Panc1 (cell line): ENCODE data around the gene ZCCHC17. TPM values are rescaled to one million over a fixed set of nuclear protein-coding genes. Genes with fewer than 3 reads are reported as not detected.

Experiments used
- ATAC-seq: fragments of 200-7000 bp; cut with Tn5 transposase; 2 replicates; pipeline ENCODE4 v1.9.1; 2020; ENCODE audit warnings: mild to moderate bottlenecking, moderate library complexity
- BruUV-seq: library from RNA; stranded (reverse); fragments of 400-500 nt; replicated peaks from 2 replicates; lab custom pipeline; 2021; lab: Mats Ljungman, UMichigan
- CTCF ChIA-PET: fragments of 300-600 bp; sonication (Branson Sonifier 250); formaldehyde crosslinking; loops from one replicate; lab custom pipeline; 2022; ENCODE audit warnings: antibody characterized with exemption; lab: Charles Lee
- POLR2A ChIA-PET: fragments of 300-600 bp; sonication (Branson Sonifier 250); formaldehyde crosslinking; loops from one replicate; lab custom pipeline; 2022; ENCODE audit warnings: antibody characterized with exemption; lab: Charles Lee
- DNase-seq: peaks from one replicate; pipeline ENCODE4 v3.0.0-alpha.2; 2010; ENCODE audit warnings: low read depth, low spot score
- H3K27ac ChIP-seq: 2 replicates; pipeline ENCODE4 v1.5.1; 2011; ENCODE audit warnings: mild to moderate bottlenecking, low read length, inconsistent platforms
- H3K27me3 ChIP-seq: fragments of 200-500 bp; sonication (Bioruptor generic); 2 replicates; pipeline ENCODE4 v1.6.0; 2014; ENCODE audit warnings: low read length, inconsistent platforms; ENCODE audit not compliant: control insufficient read depth, insufficient read depth
- H3K36me3 ChIP-seq: fragments of 200-500 bp; sonication (Bioruptor generic); 2 replicates; pipeline ENCODE4 v1.5.1; 2014; ENCODE audit warnings: inconsistent platforms, mild to moderate bottlenecking, low read length, moderate library complexity; ENCODE audit not compliant: control insufficient read depth, insufficient read depth
- H3K4me1 ChIP-seq: 2 replicates; pipeline ENCODE4 v1.5.1; 2011; ENCODE audit warnings: inconsistent platforms, mild to moderate bottlenecking, low read length, moderate library complexity; ENCODE audit not compliant: control insufficient read depth, insufficient read depth
- H3K4me3 ChIP-seq, 2 experiments: 2 replicates each; pipeline ENCODE4 v1.5.1; 2011 to 2012; ENCODE audit warnings: low read depth in 2 of 2, low read length in 2 of 2, mild to moderate bottlenecking in 2 of 2, inconsistent platforms in 1 of 2, moderate library complexity in 1 of 2
- H3K9me3 ChIP-seq: fragments of 200-500 bp; sonication (Bioruptor generic); 2 replicates; pipeline ENCODE4 v1.5.1; 2014; ENCODE audit warnings: low read depth, mild to moderate bottlenecking, inconsistent platforms, low read length, moderate library complexity; ENCODE audit not compliant: control insufficient read depth, insufficient read depth
- POLR2AphosphoS5 ChIP-seq: IDR thresholded peaks from 2 replicates; pipeline ENCODE4 v1.6.1; 2012; ENCODE audit warnings: mild to moderate bottlenecking, low read depth, low read length, moderate library complexity
- REST ChIP-seq, 2 experiments: IDR thresholded peaks; 2 replicates each; pipeline ENCODE4 v1.6.1; 2011 to 2012; ENCODE audit warnings: low read depth in 2 of 2, control low read depth in 1 of 2, low read length in 1 of 2, mild to moderate bottlenecking in 1 of 2, moderate library complexity in 1 of 2; ENCODE audit not compliant: insufficient read depth in 1 of 2
- SIN3A ChIP-seq: IDR thresholded peaks from 2 replicates; pipeline ENCODE4 v1.6.1; 2012; ENCODE audit warnings: low read depth, mild to moderate bottlenecking, low read length, moderate library complexity, borderline replicate concordance; ENCODE audit not compliant: insufficient read depth
- TCF7L2 ChIP-seq: IDR thresholded peaks from 2 replicates; pipeline ENCODE4 v1.6.1; 2011; ENCODE audit warnings: mild to moderate bottlenecking, low read depth, low read length, inconsistent platforms
- in situ Hi-C: cut with HindIII; loops from 2 replicates; pipeline ENCODE4 v1.10.0; 2016; ENCODE audit warnings: low sequenced_read_pairs, low pct_unique_long_range_greater_than_20kb
- intact Hi-C: fragments of 100-400 bp; cut with micrococcal nuclease; formaldehyde crosslinking; loops from one replicate; pipeline ENCODE4 v1.10.0; 2022; ENCODE audit not compliant: unreplicated experiment
- total RNA-seq: library from RNA; stranded (reverse); gene quantifications from one replicate; pipeline ENCODE4 v1.2.1, GENCODE V29; 2021; ENCODE audit not compliant: unreplicated experiment
- TF ChIP-seq, protein P1 (sequence below): fragments of 450-650 bp; IDR thresholded peaks from 2 replicates; pipeline ENCODE4 v1.5.1; 2017; ENCODE audit warnings: mild to moderate bottlenecking

ZCCHC17 gene
- total RNA-seq, 1 experiment from 2014 or later: 30.6 TPM

DNA sequence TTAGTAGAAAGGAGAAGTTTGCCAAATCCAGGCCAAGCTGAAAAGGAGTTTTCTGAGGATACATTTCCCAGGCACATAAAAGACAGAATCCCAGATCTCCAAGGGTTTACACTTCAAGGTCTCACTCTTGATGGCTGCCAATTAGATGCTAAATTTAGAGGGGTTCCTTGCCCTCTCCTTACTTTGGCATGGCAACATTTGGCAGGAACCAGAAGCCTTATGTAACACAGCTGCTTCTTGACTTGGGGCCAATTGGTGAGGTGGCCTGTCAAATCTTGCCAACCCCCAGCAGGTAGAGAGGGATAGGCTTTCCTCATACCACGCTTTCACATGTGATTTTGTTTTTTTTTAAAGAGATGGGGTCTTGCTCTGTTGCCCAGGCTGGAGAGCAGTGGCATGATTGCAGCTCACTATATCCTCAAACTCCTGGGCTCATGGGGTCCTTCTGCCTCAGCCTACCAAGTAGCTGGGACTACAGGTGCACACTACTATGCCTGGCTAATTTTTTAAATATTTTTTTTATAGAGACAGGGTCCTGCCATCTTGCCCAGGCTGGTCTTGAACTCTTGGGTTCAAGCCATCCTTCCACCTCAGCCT, 31.9 kb upstream of the ZCCHC17 start:
- no peak for DNase-seq
- intact Hi-C loops: no loop called here
- H3K36me3 ChIP-seq: peaks cover 29% of the 10 kb centered on the region; the same call in 1 of the 2 replicates
- no peaks in the 10 kb centered on the region for H3K27me3 ChIP-seq
- no peaks in the 10 kb centered on the region for H3K4me1 ChIP-seq
- no peak overlapping the region for H3K27ac ChIP-seq
- ATAC-seq: no peak
- no peaks in the 10 kb centered on the region for H3K9me3 ChIP-seq
- BruUV-seq: no TSS peak
- TF ChIP-seq TCF7L2 (no peak), POLR2AphosphoS5 (no peak), REST (IDR thresholded peaks at IDR 0.05; ENCODE audit: insufficient read depth in 1 of 2, low read depth in 2 of 2, low read length in 1 of 2) (no peak), SIN3A (no peak)
- TF ChIP-seq, protein P1, sequence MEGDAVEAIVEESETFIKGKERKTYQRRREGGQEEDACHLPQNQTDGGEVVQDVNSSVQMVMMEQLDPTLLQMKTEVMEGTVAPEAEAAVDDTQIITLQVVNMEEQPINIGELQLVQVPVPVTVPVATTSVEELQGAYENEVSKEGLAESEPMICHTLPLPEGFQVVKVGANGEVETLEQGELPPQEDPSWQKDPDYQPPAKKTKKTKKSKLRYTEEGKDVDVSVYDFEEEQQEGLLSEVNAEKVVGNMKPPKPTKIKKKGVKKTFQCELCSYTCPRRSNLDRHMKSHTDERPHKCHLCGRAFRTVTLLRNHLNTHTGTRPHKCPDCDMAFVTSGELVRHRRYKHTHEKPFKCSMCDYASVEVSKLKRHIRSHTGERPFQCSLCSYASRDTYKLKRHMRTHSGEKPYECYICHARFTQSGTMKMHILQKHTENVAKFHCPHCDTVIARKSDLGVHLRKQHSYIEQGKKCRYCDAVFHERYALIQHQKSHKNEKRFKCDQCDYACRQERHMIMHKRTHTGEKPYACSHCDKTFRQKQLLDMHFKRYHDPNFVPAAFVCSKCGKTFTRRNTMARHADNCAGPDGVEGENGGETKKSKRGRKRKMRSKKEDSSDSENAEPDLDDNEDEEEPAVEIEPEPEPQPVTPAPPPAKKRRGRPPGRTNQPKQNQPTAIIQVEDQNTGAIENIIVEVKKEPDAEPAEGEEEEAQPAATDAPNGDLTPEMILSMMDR: no peak
- CTCF ChIA-PET: interaction anchor here (0.6 kb wide), 1 partner anchor 10 kb away, joined by 3 read pairs; no protein-coding TSS in a partner anchor
- in situ Hi-C loops: loop anchor here (5.0 kb wide), 1 partner anchor 68 kb away; no protein-coding TSS in a partner anchor
- H3K4me3 ChIP-seq: no peak overlapping the region
- POLR2A ChIA-PET: no interaction called here

- TF ChIP-seq, protein P1: no peak
- TF ChIP-seq SIN3A (no peak), TCF7L2 (no peak), REST (IDR thresholded peaks at IDR 0.05; ENCODE audit: insufficient read depth in 1 of 2, low read depth in 2 of 2, low read length in 1 of 2) (no peak), POLR2AphosphoS5 (no peak)
- no peaks in the 10 kb centered on the region for H3K9me3 ChIP-seq
- DNase-seq (no peak), ATAC-seq (no peak)
- no peaks in the 10 kb centered on the region for H3K27me3 ChIP-seq
- BruUV-seq: no TSS peak
- H3K4me1 ChIP-seq: no peaks in the 10 kb centered on the region
- peaks cover 41% of the 10 kb centered on the region for H3K36me3 ChIP-seq
- intact Hi-C loops (no loop called here), in situ Hi-C loops (no loop called here)
- H3K27ac ChIP-seq: no peak overlapping the region
- no peak overlapping the region for H3K4me3 ChIP-seq
- CTCF ChIA-PET: no interaction called here
- POLR2A ChIA-PET: no interaction called here
Observed at GRCh38 chr1:31266547-31266946, 30.3 kb upstream of the ZCCHC17 start.
